Skeletal muscle cell (primary cell): ENCODE results near the gene NELFB.

ENCODE experiments used
- DNase-seq: peaks from one replicate; pipeline ENCODE4 v3.0.0-alpha.2; 2010; ENCODE audit warnings: low read depth
- H3K4me3 ChIP-seq: 2 replicates; pipeline ENCODE4 v1.5.1; 2011; ENCODE audit warnings: low read depth, mild to moderate bottlenecking, control low read depth, low read length, moderate library complexity

The NELFB gene

DNA sequence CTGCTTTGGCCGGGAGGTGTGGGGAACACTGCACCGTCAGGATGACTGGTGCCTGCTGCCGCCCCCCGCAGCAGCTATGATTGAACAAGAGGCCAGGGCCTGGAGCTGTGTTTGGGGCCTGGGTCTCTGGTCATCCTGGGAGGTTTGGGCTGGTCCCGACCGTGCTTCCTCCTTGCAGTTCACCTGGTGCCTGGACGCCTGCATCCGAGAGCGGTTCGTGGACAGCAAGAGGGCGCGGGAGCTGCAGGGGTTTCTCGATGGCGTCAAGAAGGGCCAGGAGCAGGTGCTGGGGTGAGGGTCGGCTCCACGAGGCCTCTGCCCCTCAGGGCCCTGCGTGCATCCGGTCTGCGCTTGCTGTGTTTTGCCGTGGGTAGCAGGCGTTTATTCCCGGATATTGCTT is 8.9 kb downstream of the NELFB start:
- DNase-seq = no peak
- H3K4me3 ChIP-seq = no peak overlapping the region

DNA sequence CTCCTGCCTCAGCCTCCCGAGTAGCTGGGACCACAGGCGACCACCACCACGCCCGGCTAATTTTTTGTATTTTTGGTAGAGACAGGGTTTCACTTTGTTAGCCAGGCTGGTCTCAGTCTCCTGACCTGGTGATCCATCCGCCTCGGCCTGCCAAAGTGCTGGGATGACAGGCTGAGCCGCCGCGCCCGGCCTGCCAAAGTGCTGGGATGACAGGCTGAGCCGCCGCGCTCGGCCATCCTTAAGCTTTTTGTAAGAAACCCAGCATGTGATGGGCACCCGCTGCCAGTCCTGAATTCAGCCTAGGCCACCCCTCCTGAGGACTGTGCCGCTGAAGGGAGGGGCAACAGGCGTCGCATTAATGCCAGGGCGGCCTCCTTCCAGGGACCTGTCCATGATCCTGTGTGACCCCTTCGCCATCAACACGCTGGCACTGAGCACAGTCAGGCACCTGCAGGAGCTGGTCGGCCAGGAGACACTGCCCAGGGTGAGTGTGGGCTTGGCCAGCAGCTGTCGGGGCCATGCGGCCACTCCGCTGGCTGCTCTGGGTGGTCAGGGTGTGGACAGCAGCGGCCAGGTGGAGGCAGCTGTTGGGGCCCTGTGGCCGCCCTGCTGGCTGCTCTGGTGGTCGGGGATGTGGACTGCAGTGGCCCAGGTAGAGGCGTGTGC is 10.5 kb downstream of the NELFB start:
- DNase-seq = no peak
- no peak overlapping the region for H3K4me3 ChIP-seq

DNA sequence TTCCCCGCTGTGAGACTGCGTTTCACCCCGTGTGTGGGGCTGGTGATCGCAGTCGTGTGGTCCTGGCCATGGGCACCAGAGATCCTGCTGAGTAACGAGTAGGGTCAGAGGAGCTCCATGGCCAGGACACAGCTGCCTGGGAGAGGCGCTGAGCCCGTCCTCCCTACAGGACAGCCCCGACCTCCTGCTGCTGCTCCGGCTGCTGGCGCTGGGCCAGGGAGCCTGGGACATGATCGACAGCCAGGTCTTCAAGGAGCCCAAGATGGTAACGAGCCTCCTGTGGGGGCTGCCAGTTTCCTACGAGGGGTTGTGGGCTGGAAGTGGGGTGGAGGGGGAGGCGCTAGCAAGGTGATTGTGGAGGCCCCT is 11.0 kb downstream of the NELFB start:
- no peak for DNase-seq
- H3K4me3 ChIP-seq = no peak overlapping the region

DNA sequence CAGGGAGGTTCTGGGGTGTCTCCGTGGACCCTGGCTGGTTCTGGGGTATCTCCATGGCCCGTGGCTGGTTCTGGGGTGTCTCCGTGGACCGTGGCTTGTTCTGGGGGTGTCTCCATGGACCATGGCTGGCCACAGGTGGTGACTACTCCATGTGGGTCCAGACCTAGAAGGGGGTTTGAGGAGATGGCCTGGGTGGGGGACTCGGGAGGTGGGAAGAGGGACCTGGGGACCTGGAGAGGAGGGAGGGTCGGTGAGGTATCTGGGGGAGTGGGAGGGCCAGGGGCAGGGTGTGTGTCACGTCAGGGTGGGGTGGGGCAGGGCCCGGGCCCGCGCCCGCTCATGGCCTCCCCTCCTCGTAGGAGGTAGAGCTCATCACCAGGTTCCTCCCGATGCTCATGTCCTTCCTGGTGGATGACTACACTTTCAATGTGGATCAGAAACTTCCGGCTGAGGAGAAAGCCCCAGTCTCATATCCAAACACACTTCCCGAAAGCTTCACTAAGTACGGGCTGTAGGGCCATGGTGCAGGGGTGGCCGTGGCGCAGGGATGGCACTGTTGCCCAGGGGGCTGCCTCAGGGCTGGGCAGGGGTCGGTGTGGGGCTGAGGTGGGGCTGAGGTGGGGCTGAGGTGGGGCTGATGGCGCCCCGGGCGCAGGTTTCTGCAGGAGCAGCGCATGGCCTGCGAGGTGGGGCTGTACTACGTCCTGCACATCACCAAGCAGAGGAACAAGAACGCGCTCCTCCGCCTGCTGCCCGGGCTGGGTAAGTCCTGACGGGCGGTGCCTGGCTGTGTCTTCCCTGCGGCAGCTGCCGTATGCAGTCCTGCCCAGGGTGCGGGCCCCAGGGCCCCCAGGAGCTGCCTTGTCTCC is 11.7 kb downstream of the NELFB start:
- H3K4me3 ChIP-seq = no peak overlapping the region
- no peak for DNase-seq

DNA sequence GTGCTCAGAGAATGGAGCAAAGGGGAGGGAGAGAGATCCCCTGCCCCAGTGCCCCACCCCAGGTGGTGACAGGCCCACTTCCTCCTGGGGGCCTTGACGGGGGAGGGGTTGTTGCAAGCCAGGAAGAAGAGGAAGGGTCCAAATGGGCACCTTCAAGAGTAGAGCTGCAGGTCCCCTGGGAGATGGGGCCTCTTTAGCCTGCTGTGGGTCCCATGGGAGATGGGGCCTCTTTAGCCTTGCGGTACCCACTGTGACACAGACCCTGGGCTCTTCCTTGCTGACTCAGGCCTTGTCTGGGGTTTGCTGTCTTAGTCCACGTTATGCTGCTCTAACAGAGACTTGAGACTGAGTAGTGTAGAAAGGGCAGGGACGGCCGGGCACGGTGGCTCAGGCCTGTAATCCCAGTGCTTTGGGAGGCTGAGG is 12.8 kb downstream of the NELFB start:
- no peak overlapping the region for H3K4me3 ChIP-seq
- DNase-seq = no peak

DNA sequence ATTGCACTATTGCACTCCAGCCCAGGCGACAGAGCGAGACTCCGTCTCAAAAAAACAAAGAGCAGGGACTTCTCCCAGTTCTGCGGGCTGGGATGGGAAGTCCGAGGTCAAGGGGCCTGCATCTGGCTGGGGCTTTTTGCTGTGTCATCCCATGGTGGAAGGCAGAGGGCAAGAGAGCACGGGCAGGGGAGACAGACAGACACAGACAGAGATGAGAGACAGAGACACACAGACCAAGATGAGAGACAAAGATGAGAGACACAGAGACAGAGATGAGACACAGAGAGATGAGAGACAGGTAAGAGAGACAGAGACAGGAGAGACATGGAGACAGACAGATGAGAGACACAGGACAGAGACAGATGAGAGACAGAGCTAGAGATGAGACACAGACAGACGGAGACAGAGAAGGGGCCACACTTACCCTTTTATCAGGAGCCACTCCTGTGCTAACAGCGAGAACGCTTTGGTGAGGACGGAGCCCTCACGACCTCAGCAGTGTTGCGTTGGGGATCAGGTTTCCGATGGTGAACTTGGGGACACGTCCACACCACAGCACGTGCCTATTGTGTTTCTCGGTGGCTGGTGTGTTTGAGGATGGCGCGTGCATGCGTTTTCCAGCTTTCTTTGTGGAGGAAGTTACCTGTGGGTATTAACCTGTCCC is 13.5 kb downstream of the NELFB start:
- no peak overlapping the region for H3K4me3 ChIP-seq
- DNase-seq = no peak

DNA sequence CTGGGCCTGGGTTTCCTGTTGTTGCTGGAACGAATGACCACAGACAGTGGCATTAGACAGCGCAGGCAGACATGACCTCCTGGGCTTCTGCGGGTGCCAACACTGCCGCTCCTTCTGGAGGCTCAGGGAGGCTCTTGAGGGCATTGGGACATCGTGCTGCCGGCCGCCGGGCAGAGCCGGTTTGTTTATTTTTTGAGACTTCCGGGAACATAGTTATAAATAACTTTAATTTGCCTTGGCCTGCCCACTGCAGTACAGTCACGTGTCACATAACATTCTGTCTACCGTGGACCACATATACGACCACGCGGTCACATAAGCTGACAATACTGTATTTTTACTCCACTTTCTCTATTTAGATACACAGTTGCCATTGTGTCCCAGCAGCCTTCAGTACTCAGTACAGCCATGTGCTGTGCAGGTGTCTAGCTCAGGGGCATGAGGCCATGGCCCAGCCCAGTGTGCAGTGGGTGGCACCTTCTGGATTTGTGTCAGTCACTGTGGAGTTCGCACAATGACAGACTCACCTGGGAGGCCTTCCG is 14.2 kb downstream of the NELFB start:
- H3K4me3 ChIP-seq = no peak overlapping the region
- no peak for DNase-seq

DNA sequence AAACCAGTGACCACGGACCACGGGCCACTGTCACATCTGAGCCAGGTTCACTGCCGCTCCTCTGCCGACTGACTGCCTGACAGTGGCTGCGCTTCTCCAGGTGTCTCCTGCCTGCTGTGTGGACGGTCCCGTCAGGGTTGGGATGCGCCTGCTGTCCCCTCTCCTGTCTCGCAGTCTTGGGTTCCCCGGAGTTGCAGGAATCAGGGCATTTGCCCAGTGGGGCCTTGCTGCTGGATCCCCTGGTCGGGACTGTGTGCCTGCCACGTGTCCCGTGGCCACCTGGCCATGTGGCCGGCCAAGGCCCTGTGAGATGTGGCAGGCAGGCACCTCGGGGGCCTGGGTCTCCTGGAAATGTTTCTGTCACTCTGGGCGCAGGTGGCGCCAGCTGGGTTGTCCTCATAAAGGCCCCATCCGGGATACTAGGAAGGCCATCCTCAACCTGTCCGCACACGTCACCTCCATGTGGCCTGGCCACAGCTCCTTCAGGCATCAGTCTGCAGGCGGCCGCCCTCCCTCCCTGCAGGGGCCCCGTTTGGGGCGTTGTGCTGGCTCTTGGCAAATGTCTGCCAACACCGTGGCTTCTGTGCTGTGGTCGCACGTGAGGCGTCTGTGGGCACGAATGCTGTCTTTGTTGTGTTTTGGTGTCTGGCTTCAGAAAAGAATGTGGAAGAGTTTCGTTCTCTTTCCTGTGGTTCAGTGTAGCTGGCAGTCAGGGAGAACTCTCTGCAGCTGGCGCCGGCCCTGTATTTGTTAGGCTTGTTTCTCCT is 16.0 kb downstream of the NELFB start:
- no peak overlapping the region for H3K4me3 ChIP-seq
- DNase-seq = no peak

DNA sequence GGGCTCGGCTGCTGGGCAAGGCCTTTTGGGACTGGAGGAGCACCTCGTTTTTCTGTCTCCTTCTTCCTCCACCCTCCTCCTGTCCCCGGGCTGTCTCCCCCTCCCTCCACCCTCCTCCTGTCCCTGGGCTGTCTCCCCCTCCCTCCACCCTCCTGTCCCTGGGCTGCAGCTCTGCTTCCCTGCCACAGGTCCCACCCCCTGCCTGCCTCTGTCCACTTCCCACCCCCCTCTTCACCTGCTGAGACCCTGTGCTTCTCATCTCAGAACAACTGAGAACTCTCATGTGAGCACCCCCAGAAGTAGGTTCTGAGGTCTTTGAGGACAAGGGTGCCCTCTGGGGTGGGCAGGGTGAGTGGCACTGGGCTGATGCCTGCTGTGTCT is 16.6 kb downstream of the NELFB start:
- no peak overlapping the region for H3K4me3 ChIP-seq

DNA sequence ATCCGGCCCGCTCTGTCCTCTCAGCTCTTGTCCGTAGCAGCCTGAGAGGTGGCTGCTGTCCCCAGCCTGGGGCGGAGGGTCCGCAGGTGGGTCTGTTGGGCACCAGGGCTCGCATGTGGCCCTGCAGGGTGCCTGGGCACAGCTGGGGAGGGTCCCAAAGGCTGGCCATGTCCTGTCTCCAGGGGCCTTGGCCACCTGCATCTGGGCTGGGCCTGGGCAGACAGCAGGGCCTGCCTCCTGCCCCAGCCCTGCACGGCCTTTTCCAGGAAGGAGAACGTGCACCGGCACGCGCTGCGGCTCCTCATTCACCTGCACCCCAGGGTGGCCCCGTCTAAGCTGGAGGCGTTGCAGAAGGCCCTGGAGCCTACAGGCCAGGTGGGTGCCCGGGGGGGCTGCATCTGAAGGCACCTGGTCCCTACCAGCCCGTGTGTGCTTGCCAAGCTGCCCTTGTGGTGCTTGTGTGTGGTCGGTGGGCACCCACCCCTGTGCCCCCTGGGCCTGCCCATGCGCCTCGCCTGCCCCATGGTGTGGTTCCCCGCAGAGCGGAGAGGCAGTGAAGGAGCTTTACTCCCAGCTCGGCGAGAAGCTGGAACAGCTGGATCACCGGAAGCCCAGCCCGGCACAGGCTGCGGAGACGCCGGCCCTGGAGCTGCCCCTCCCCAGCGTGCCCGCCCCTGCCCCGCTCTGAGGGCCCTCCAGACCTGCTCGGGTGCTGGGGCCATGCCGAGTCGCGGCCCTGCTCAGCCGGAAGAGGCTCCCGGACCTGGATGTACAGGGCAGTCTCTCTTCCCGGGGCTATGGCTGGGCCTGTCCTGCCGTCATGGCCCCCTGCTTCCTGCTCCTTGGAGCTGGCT is 17.3 kb downstream of the NELFB start:
- DNase-seq = no peak
- H3K4me3 ChIP-seq = no peak overlapping the region

More for the DNA sequence above, 16.6 kb downstream of the NELFB start:
- DNase-seq = no peak

DNA sequence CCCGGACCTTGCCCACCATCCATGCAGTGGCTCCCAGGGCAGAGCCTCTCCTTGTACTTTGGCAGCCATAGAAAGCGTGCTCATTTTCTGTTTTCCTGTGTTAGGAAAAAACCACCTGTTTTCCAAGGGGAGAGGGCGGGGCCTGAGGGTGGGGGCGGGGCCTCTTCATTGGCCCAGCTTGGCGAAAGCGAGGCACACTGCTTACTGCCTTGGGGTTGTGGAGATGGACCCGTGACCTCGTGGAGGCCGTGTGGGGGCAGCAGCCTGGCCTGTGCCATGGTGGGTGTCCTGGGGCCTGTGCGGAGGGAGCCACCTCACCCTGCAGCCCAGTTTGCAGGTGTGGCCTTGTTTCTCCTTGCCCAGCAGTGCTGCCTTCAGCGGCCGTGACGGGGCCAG is 18.0 kb downstream of the NELFB start:
- no peak for DNase-seq
- H3K4me3 ChIP-seq = no peak overlapping the region

DNA sequence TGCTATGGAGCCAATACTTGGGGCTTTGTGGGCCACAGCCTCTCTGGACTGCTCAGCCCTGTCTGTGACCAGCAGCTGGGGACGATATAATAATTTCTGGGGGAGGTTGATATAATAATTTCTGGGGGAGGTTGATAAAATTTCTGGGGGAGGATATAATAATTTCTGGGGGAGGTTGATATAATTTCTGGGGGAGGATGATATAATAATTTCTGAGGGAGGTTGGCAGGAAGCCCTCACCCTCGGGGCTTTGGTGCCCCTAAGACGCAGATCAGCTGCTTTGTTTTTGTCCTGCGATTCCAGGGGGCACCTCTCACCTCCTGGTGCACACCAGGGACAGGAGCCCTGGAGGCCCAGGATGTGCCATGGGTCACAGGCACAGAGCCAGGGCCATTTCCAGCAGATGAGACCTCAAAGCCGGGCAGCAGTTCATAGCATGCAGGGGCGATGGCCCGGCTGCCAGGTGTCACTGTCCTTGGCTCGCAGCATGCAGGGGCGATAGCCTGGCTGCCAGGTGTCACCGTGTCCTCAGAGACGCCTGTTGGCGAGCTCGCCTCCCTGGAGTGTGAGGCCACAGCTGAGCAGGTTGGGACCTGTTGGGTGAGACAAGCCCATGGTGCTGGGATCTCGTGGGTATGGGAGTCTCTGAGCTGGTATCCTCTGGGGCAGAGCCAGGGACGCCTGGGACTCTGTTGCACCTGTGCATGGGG is 18.6 kb downstream of the NELFB start:
- no peak for DNase-seq
- no peak overlapping the region for H3K4me3 ChIP-seq

DNA sequence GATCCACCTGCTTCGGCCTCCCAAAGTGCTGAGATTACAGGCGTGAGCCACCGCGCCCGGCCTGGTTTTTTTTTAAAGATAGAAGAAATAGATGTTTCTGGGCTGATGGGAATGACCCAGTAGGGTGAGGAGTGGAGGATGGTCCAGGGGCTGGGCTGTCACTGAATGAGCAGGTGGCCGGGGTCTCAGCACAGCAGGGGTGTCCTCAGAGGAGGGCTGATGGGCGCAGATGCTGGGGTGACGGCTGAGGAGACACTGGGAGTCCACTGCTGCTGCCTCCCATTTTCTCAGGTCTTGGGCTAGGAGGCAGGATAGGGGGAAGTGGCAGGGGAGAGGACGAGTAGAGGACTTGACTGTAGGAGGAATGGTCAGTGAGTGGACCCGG is 20.1 kb downstream of the NELFB start:
- H3K4me3 ChIP-seq = no peak overlapping the region
- no peak for DNase-seq

DNA sequence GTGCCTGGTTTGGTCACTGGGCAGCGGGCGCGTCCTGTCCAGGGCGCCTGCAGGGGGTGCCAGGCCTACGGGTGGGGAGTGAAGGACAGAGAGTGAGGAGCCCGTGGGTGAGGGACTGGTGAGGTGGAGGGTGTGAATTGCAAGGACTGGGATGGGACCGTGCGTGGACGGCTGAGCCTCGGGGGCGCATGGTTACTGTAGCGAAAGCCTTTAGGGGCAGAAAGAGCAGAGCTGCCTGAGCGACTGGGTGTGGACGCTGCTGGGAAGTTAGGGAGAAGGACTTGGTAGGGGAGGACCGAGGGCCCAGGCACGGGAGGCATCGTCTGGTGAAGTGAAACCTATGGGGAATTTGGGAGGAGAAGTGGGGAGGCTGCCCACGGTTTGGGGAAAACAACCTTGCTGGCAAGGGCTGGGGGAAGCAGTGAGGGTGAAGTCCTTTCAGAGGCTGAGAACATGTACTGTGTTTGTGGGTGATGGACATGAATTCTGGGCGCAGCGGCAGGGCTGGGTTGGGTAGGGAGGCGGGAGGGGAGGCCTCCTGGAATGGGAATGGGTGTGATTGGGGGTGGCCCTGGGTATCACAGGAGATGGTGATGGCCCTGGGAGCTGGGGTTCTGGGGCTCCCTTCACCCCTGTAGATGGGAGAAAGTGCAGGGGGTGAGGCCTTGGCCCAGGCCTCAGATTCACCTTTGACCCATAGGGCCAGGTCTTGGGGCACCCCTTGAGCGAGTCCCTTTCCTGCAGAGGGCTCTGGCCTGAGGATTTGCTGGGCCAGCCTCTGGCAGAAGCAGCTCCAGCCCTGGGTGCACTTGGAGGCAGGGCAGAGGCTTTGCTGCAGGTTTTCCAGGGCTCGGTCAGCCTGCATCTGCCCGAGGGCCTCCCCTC is 20.7 kb downstream of the NELFB start:
- no peak for DNase-seq
- no peak overlapping the region for H3K4me3 ChIP-seq

DNA sequence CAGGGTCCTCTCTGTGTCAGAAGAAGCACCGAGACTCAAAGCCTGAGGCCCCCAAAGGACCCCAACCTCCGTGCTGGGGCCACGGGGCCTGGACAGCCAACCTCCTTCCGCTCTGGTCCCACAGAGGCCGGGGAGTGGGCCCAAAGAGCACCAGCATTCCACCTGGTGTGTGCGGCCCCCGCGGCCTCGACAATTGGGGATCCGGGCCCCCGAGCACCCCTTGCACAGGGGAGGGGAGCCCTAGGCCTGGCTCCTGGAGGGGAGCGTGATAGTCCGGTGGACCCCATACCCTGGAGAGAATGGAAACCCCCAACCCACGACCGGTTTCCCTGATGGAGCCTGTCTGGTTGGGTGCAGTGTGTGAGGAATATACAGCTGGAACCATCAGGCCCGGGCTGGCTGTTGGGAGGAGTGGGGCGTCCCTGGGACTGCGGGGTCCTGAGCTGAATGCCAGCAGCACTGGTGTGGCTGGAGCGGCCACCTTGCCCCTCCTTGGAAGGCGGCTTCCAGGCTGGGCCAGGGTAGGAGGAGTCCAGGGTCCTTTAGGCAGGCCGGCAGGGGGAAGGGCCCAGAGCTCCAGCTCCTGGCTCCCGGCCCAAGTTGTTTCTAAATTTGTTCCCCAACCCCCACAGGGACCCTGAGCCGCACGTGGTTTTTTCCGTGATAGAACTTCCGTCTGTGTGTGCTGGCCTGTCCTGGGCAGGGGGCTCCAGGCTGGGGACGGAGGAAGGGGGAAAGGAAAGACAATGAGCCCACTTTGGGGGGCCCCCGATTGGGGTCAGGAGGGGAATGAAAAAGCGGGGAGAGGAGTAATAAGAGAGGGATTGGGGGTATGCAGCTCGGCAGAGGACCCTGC is 21.6 kb downstream of the NELFB start:
- H3K4me3 ChIP-seq = peak overlapping the region; percentile 46
- no peak for DNase-seq

DNA sequence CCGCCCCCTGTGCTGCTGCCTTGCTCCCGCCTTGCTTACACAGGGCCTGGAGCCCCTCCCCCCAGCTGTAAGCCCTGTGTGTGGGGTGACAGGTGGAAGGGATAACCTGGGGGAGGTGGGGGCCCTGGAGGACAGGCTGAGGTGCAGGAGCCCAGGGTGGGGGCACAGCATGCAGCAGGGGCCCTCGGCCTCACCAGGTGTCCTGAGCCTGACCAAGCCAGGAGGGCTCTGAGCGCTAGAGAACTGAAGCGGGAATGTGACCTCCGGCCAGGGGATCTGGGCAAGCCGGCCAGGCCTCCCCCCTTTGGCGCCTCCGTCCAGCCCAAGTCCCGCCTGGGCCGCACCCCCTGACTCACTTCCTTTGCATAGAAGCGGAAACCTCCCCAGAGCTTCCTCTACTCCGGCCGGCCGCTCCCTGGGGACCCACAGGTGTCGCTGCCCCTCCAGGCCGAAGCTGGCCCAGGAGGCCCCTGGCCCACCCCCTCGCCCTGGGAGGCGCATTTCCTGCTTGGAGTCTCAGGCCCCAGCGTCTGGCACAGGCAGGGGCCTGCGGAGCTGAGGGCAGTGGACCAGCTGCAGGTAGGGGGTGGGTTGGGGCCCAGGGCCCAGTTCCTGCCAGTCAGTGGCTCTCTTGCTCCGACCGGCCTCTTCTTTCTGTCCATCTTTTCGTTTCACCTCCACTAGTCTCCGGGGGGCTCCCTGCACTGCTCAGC is 22.4 kb downstream of the NELFB start, which contains the start of gene TOR4A:
TOR4A (plus strand) TSS at position 398 of the 713 bp plus-strand sequence. CDS start 964 bp downstream, outside the sequence.
- no peak for DNase-seq
- H3K4me3 ChIP-seq = peak within 1 kb of the TSS; percentile 46
